ENCODE data around the gene CSAD. TPM values are rescaled to one million over a fixed set of nuclear protein-coding genes. Genes with fewer than 3 reads are reported as not detected.
A peak's percentile ranks its signal among the peaks of the same experiment; 100 is the strongest.

Gene CSAD
- total and polyA plus RNA-seq, 2 of the 13 experiments (the other 11 are each of a cell fraction or from before 2014, with no cell fraction given) = 7.2 to 23.5 TPM

GRCh38 chr12:53190108-53190729, 9.5 kb upstream of the CSAD start (continued):
- TF ChIP-seq ZNF687 (CRISPR knock-in tag; IDR thresholded peaks at IDR 0.05) (peak; percentile 53), TARDBP (CRISPR knock-in tag; IDR thresholded peaks at IDR 0.05) (0 out of 2 replicates have a peak, but pooled peaks have one; percentile 67), E2F2 (CRISPR knock-in tag; IDR thresholded peaks at IDR 0.05; ENCODE audit: borderline replicate concordance) (no peak), ZFP91 (CRISPR knock-in tag; IDR thresholded peaks at IDR 0.05; ENCODE audit: borderline replicate concordance) (0 out of 2 replicates have a peak, but pooled peaks have one; percentile 34), ZNF143 (CRISPR knock-in tag; IDR thresholded peaks at IDR 0.05) (no peak), TFAP4 (IDR thresholded peaks at IDR 0.05; ENCODE audit: borderline replicate concordance, low read depth) (no peak), ZNF230 (CRISPR knock-in tag; IDR thresholded peaks at IDR 0.05) (no peak), NAIF1 (CRISPR knock-in tag; IDR thresholded peaks at IDR 0.05; ENCODE audit: borderline replicate concordance) (no peak), ZNF383 (CRISPR knock-in tag; IDR thresholded peaks at IDR 0.05; ENCODE audit: borderline replicate concordance) (no peak), ZGPAT (CRISPR knock-in tag; IDR thresholded peaks at IDR 0.05) (0 out of 2 replicates have a peak, but pooled peaks have one; percentile 36), ZNF10 (CRISPR knock-in tag; IDR thresholded peaks at IDR 0.05; ENCODE audit: borderline replicate concordance, low read depth) (no peak), RBM22 (optimal IDR thresholded peaks at IDR 0.05; ENCODE audit: low read length) (peak; percentile 71), E2F5 (CRISPR knock-in tag; conservative IDR thresholded peaks at IDR 0.05) (no peak), CC2D1A (CRISPR knock-in tag; IDR thresholded peaks at IDR 0.05) (no peak), ZNF430 (CRISPR knock-in tag; IDR thresholded peaks at IDR 0.05) (no peak), ARID3A (IDR thresholded peaks at IDR 0.05; ENCODE audit: low read depth, low read length) (no peak)

Measured in HepG2 (cell line).